ENCODE results near the gene HOXB4. TPM values are rescaled to one million over a fixed set of nuclear protein-coding genes. Genes with fewer than 3 reads are reported as not detected.
A peak's percentile ranks its signal among the peaks of the same experiment; 100 is the strongest.

HOXB4 gene
- total RNA-seq, 4 donors from 2014 or later, result 1.6 to 8.7 (median 3.4) TPM

- no peak for TF ChIP-seq CTCF (IDR thresholded peaks at IDR 0.05)
- DNase-seq (ENCODE audit: low spot score) (no peak), ATAC-seq (ENCODE audit: low FRiP score) (no peak)
Observed at GRCh38 chr17:48574505-48575065, 3.6 kb downstream of the HOXB4 start.

- no peak for TF ChIP-seq CTCF (IDR thresholded peaks at IDR 0.05)
- DNase-seq (ENCODE audit: low spot score) (no peak), ATAC-seq (ENCODE audit: low FRiP score) (no peak)
Observed at GRCh38 chr17:48571826-48572417, 6.2 kb downstream of the HOXB4 start.

- peak; percentile 36 for ATAC-seq (ENCODE audit: low FRiP score)
- DNase-seq (ENCODE audit: low spot score), result no peak
- TF ChIP-seq CTCF (IDR thresholded peaks at IDR 0.05), result no peak
Observed at GRCh38 chr17:48571024-48571818, 6.9 kb downstream of the HOXB4 start.

GRCh38 chr17:48570325-48571023 lies 7.7 kb downstream of the HOXB4 start:
- TF ChIP-seq CTCF (IDR thresholded peaks at IDR 0.05), result no peak
- ATAC-seq (ENCODE audit: low FRiP score), result no peak
- DNase-seq (ENCODE audit: low spot score), result no peak

GRCh38 chr17:48569674-48570324 lies 8.4 kb downstream of the HOXB4 start:
- ATAC-seq (ENCODE audit: low FRiP score) (no peak), DNase-seq (ENCODE audit: low spot score) (no peak)
- TF ChIP-seq CTCF (IDR thresholded peaks at IDR 0.05), result no peak

GRCh38 chr17:48569240-48569582 lies 8.9 kb downstream of the HOXB4 start:
- DNase-seq (ENCODE audit: low spot score) (no peak), ATAC-seq (ENCODE audit: low FRiP score) (no peak)
- TF ChIP-seq CTCF (IDR thresholded peaks at IDR 0.05), result no peak
